Activated gamma-delta T cell treated with anti-CD3 and anti-CD28 coated beads, Interleukin-2, amount 50 U/mL, for 16 hours (primary cell): Measurements from ENCODE around the gene NDUFAF8.
A peak's percentile ranks its signal among the peaks of the same experiment; 100 is the strongest.
"Not testable (repeated sequence)": the region's sequence is repeated elsewhere in the genome, so short reads cannot be mapped to it uniquely, and the experiment has no call there.

Source experiments
- DNase-seq: peaks from one replicate; pipeline ENCODE4 v3.0.0-alpha.2; 2020; ENCODE audit warnings: low read depth

Gene NDUFAF8

DNA sequence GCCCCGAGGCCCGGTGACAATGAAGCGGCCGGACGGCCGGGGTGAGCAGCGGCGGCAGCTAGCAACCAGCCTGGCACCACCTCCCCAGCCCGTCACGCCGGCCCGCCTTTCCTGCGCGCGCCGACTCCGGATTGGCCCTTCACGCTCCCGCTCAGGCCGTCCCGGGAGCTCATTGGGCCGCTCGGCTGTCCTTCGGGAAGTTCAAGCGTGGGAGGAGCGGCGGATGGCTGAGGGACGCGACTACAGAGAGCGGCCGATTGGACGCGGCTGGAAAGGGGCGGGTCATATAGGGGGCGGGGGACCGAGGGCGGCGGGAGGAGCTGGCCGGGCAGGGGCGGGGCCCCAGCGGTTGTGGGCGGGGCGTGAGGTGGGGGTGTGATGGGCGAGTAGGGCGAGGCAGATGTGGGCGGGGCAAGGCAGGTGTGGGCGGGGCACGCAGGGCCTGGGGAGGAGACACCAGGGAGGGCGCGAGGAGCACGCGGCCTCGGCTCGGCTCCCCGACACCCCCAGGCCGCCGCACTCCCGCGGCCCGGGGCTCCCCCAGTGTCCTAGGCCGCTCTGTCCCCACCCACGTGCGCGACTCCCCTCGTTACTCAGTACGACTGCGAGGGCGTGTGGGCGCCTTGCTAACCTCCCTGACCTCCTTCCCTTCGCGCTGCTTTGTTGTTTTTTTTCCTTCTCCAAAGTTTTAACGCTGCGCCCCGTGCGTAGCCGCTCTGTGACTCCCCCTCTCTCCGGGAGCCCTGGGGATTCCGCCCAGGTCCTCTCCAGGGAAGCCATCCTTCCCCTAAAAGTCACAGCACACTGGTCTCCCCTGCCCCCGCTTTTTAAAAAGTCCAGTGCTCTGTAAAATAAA, 16.0 kb upstream of the NDUFAF8 start, which contains the start of gene CEP131:
Gene CEP131, minus strand, starts transcription at position 60 of the 856 bp plus-strand sequence. CDS start 2,909 bp downstream, outside the sequence.
- peak; percentile 99 for DNase-seq

DNA sequence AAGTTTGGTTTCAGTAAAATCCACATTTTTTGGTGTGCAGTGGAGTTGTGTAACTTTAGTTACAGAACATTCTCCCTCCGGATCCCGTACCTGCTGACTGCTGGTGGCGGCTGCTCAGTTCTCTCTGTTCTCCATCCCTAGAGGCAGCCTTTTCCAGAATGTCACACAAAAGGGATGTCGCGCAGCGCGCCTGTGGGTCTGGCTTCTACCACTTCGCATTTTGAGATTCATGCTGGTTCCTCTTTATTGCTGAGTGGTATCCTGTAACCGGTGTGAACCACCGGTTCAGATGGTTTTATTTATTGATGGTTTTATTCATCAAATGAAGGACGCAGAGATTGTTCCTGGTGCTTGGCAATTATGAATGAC, 15.4 kb upstream of the NDUFAF8 start:
- DNase-seq: no peak

GRCh38 chr17:81227630-81228029, 11.5 kb upstream of the NDUFAF8 start:
- not testable (repeated sequence) for DNase-seq

- DNase-seq: no peak
Observed at GRCh38 chr17:81228420-81228819, 10.7 kb upstream of the NDUFAF8 start.

DNA sequence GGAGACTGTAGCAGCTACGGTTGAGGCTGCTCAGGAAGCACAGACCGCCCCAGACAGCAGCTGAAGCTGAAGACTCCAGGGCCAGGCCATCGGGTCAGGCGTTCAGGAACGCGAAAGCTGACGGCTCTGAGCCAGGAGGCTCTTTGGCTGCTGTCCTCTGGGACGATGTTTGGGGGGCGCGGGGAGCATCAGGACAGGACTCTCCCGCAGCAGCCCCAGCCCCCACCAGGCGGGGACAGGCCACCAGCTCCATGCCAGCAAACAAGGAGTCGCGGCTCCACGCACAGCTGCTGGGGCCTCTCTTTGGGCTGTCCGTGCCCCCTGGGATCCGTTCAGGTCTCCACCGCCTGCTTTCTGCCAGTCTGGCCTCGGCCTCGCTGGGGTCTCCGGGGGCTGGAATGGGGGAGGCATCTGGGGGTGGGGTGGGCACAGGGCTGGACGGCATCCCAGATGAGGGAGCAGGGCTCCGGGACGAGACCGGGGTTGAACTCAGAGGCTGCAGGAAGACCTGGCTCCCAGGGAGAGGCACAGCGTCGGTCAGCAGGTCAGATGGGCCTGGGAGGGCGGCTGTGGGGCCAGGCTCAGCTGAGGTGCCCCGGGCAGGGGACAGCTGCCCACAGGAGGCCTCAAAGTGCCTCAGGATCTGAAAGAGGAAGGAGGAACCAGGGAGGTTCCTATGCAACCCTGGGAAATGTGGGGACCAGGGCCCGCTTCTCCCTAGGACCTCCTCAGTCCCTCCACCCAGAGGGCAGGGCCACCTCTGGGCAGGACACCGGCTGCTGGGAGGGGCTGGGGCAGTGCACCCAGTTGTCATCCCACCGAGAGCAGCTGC, 10.1 kb upstream of the NDUFAF8 start:
- no peak for DNase-seq

DNA sequence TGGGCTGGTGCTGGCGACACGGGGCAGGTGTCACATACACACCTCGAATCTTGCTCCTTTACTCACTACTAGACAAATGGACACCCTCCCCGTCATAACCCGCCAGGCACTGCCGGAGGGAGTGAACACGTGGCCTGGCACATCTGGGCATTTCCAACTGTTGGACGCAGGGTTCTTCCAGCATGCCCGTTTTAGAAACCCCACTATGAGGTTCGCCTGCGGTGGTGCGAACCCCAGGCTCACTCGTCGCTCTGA, 9.5 kb upstream of the NDUFAF8 start:
- DNase-seq: no peak

- no peak for DNase-seq
Observed at GRCh38 chr17:81230043-81230820, 8.9 kb upstream of the NDUFAF8 start.

DNA sequence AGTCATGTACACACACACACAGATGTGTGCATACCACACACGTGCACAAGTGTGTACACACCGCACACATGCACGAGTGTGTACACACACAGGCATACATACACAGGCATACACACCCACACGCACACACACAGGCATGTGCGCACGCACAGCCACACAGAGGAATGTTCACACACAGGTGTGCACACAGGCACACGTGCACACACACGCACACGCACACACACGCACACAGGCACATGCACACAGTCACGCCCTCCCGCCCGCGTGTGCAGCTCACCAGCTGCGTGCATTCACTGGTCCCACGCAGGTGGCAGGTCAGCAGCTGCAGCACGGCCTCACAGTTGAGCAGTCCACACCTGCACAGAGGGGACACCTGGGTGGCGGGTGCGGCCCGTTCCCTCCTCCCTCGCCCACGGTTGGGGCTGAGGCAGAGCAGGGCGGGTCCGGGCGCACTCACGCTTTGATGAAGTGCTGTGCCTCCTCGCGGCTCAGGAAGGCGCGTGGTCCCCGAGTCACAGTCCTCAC, 7.9 kb upstream of the NDUFAF8 start:
- DNase-seq: no peak

- DNase-seq: no peak
Observed at GRCh38 chr17:81231766-81232581, 7.1 kb upstream of the NDUFAF8 start.

DNA sequence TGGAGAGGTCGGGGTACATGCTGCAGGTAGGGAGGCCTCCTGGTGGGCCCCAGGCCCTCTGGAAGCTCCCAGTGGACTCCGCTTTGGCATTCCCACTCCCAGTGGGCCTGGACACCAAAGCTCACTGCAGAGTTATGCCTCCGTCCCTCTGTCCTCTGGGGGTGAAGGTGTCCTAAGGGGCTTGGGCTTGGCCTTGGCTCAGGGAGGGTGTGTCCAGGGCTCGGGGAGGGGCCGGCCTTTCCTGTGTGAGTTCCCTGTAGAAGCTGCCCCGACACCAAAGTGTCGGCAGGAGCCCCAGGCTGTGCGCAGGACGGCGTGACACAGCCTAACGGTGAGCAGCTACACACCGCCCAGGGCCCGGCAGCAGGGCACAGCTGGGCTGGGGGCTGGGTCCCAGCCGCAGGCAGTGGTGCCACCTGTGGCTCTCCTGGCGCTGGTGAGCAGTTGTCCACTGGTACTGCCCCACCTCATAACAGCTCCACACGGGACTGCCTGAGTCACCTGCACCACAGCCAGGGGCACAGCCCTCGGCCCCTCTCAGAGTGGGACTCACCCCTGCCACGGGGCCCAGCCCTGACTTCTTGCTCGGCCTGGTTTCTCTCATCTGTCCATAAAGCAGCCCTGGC, 6.4 kb upstream of the NDUFAF8 start:
- DNase-seq: no peak

DNA sequence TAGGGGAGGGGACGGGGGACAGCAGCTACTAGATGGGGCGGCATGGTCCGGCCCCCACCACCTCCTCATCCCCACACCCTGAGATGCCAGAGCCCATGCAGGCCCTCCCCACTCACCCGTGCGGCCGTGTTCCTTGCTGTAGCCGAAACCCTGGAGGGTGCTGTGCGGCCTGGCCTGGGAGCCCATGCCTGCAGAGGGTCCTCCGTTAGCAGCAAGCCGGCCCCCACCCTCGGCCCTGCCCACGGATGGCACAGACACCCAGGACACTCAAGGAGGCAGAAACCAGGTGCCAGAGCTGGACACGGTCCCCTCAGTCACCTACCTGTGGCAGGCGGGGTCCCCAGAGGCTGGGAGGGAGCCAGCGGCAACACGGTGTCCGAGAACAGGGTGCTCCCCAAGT, 5.8 kb upstream of the NDUFAF8 start:
- no peak for DNase-seq

- no peak for DNase-seq
Observed at GRCh38 chr17:81233811-81234505, 5.2 kb upstream of the NDUFAF8 start.

DNA sequence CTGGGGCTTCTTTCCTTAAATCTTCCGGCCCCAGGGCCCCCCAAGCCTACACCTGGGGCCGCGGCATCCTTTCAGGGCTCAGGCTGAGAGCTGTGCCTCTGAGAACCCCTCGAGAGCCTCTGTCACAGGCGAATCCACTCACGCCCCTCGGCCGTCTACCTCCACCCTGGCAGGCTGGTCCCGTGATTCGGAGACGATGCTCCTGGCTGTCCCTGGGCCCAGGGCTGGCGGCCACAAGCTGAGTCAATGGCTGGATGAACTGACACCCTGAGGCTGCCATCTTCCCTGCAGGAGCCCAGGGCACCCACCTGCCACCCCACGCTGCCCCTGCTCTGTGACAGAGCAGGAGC, 4.6 kb upstream of the NDUFAF8 start:
- DNase-seq: no peak

DNA sequence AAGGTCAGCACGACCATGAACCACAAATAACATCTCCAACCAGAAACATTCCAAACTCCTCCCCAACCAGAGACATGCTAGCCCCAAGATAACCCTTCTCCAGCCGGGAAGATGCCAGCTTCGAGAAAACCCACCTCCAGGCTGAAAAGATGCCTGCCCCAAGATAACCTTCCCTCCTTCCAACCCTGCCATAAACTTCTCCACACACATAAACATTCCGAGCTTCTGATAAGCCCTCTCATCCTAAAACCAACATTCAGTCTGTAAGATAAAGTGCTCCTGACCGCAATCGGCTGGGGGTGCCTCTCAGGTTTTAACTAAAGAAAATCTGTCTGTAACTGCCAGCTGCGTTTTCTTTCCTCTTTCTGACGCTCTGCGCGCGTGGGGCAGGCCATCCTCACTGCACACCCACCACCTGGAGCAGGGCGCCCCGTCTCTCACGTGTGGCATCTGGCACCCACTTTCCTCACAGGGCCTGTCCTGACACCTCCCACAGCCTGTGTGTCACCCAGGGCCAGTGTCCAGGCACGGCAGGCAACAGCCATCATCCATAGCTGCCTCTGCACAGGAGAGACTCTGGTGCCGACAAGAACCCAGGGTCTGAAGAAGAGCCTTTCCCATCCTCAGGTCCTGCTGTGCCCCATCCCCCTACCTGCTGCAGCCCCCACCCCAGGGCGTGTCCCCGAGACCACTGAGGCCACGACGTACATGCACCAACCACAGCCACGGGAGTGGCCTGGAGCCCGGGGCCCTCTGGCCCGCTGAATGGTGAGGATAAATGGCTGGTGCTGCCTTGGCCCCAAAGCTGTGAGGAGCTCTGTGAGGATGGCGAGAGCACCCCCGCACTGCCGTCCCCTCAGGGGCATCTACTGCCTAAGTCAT, 3.9 kb upstream of the NDUFAF8 start:
- DNase-seq: no peak

DNA sequence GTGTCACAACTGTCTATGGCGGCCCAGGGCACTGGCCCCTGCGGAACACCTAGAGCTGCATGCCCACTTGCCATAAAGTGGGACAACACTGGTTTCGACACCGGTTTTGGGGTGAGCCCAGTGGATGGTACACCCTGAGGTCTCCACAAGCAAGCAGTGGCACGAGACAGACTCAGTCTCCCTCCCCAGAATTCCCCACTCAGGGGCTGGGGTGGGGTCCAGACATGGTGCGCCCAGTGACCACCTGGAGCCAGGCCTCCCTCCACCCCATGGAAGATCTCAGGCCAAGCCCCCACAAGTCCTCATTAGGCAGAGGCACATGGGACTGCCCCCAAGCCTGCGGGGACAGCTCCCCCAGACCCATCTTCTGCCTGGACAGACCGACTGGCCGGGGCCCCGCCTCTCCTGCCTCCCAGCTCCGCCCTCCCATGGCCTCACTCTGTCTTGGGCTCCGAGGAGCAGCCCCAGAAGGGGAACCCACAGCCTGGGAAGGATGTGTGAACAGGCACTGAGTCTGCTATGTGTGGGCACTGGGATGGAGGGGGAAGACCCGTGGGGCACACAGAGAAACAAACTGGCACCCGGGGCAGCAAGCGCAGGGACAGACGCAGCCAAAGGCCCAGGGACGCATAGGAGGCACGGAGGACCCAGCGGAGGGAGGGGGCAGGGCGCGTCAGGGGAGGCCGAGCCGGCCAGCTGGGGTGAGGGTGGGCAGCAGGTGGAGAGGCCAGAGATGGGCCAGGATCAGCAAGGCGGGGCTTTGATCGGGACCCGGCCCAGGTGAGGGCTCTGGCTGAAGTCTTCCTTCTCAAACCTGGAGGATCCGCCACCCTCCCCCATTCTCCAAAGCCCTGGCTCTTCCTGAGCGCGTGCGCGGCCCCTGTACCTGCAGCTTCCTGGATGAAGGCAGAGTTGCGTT, 3.0 kb upstream of the NDUFAF8 start:
- DNase-seq: no peak

DNA sequence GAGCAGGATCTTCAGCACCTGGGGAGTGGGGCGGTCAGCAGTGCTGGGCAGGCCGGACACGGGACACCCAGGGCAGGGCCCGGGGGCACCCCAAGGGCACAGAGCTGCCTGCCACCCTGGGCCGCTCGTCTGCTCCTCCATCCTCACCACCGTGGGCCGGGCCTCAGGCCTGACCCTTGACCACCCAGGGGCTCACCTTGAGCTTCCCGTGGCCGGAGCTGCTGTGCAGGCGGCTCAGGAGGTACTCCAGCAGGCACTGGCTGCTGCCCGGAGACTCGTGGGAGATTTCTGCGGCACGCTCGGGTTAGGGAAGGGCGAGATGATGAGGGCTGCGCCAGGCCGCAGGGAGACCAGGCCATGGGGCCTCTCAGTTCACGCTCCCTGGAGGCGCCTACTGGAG, 2.3 kb upstream of the NDUFAF8 start:
- DNase-seq: no peak

- DNase-seq: no peak
Observed at GRCh38 chr17:81237591-81238489, 1.3 kb upstream of the NDUFAF8 start.

DNA sequence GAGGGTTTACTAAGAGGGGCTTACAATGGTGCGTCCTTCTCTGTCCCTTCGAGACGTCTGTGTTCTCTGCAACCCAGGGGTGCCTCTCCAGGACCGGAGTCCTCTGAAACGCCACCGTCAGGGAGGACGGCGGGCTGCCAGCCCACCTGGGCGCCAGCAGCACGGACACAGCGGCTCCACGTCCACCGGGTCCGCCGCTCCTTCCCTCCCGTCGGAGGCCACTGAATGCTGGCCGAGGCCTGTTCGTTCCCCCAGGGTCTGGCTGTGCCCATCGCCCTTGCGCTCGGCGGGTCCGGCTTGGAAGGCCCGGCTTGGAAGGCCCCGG, 666 bp upstream of the NDUFAF8 start:
- no peak for DNase-seq
